Embryonic facial prominence (tissue), 1 donor: ENCODE results near the gene ZNF224.
"Not testable (repeated sequence)": the region's sequence is repeated elsewhere in the genome, so short reads cannot be mapped to it uniquely, and the experiment has no call there.

Experiments used
- DNase-seq: peaks from one replicate; pipeline ENCODE4 v3.0.0-alpha.2; 2016; ENCODE audit errors: extremely low spot score

The ZNF224 gene

DNA sequence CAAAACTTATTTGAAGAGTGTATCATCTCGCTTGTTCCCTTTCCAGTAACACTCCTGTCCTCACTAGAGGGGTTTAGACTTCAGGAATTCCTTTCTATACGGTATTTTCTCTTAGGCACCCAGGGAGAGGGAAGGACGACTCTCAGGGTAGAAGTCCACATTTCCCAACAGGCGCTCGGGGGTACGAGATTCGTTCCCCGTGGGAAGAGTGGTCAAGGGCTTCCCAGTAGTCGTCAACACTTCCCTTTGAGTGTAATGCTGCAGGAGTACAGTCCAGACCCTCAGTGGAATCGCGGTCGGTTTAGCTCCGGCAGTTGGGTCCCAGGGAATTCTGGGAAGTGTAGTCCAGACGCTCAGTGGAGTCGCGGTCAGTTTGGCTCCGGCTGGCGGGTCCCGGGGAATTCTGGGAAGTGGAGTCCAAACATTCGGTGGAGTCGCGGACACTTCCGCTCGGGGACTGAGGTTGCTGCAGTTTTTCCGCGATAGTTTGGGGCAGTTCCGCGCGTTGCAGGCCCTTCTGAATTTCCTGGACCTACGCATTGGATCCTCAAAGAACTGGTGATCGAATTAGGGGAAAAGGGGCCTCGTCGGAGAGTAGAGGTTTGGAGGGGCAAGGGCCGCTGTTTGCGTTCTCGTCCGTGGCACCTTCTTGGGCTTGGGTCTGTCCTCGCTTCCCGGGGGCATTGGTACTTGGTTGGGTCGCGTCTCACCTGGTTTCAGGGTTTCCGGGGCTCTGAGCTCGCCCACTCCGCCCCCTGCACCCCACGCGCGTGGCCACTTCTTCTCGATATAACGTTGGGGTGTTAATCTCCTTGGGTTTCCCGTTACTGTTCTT, at the start of gene ZNF224:
ZNF224 (plus strand) TSS at position 431 of the 835 bp plus-strand sequence. CDS start 3,513 bp downstream, outside the sequence.
- peak; percentile 88 for DNase-seq

DNA sequence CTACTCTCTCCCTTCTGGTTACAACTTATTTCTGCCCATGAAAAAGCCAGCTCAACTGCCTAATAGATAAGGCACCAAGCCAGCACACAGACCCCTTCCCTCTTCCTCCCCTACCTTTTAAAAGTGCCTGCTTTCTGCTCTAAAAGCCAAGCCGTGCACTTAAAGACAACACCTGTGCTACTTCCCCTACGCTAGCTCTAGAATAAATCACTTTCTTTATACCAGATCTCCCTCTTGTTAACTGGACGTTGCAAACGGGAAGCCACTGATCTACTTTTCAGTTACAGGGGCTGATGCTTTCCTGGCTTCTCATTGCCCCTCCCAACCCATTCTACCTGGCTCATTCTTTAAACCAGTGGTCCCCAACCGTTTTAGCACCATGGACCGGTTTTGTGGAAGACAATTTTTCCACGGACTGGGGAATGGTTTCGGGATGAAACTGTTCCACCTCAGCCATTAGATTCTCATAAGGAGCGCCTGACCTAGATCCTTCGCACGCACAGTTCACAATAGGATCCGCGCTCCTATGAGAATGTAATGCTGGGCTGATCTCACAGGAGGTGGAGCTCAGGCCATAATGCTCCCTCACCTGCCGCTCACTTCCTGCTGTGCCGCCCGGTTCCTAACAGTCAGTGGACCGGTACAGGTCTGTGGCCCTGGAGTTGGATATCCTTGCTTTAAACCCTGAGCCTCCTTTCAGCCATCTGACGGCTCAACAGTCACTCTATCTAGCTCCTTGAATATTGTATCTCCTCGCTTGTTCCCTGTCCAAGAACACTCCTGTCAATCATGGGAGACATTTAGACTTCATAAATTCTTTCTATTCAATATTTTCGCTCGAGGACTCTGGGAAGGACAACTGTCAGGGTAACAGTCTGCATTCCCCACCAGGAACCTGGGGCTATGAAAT, 43.2 kb upstream of the ZNF224 start:
- DNase-seq: no peak

DNA sequence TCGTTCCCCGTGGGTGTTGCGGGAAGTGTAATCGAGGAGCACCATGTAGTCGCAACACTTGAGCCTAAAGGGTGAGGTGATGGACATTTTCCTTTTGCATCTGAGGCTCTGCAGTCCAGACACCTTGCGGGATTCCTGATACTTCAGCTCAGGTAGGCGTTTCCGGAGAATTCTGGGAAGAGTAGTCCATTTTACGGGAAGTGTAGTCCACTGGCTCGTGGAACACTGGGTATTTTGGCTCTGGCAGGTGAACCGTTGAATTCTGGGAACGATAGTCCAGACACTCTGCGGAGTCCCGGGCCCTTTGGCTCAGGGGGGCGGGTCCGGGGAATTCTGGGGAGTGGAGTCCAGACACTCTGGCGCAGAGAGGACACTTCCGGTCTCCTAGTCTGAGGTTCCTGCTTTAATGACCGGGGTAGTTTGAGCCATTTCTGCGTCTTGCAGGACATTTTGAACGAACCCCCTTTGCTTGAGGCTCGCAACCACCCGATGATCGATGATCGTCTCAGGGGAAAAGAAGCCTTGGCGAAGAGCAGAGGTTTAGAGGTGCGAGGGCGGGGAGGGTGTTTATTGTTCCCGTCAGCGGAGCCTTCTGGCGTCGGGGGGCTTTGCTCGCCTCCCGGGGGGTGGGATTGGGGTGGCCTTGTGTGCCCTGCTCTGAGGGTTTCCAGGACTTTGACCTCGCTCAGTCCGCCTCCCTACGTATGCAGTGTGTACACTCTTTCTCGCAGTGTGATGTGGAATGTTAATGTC, 42.3 kb upstream of the ZNF224 start, which contains the start of gene ZNF223:
ZNF223 (plus strand) TSS at position 387 of the 753 bp plus-strand sequence. CDS start 3,141 bp downstream, outside the sequence.
- peak; percentile 93 for DNase-seq

DNA sequence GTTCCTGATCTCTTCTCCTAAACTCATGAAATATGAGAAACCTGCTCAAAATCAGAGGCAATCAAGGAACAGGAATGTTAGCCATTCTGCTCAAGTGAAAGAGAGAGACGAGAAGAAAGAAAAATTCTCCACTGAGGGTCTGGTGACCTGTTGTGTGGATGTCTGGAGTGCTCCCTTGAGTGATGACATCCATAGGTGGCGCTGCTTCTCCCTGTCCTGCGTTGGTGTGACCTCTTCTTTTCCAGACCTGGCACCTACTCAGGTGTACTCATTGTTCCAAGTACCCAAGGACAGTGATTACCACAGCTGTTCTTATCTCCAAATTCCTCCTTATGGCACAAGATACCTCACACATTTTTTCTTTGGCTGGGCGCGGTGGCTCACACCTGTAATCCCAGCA, 38.3 kb upstream of the ZNF224 start:
- no peak for DNase-seq

DNA sequence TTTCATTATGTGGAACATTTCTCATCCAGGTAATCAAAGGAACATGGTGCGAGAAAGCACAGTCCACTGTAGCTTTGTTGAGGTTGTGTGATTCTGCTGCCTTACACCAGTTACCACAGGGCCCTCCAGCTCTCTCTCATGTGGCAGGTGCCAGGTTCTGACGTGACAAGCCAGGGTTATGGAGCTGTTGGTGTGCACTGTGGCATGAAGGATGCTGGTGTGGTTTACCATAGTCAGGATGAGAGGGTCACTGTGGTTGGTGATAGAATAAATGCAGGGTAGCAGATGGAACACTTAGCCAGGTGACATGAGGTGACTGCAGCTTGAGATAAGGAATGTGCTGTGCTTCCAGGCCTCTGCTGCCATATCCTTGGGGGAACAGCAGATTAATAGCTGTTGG, 34.9 kb upstream of the ZNF224 start:
- DNase-seq: no peak

DNA sequence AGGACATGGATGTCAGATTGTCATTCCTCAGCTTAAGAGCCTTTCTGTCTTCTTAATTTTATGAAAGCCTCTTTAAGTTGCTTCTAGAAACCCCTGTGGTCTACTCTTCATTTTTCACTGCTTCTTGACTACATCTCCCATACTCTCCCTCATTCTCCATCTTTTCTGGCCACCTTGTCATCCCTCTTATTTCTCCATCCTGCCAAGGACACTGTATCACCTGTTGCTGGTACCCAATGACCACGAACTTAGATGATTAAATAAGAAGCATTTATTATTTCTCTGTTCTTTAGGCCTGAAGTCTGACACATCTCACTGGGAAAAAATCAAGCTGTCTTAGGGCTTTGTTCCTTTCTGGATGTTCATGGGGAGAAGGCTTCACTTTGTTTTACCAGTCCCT, 33.1 kb upstream of the ZNF224 start:
- DNase-seq: no peak

DNA sequence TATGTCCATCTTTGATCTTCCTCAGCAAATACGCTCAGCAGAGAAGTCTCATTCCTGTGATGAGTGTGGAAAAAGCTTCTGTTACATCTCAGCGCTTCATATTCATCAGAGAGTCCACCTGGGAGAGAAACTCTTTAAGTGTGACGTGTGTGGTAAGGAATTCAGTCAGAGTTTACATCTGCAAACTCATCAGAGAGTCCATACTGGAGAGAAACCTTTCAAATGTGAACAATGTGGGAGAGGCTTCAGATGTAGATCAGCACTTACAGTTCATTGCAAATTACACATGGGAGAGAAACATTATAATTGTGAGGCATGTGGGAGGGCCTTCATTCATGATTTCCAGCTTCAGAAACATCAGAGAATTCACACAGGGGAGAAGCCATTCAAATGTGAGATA, 27.9 kb upstream of the ZNF224 start:
- DNase-seq: no peak

DNA sequence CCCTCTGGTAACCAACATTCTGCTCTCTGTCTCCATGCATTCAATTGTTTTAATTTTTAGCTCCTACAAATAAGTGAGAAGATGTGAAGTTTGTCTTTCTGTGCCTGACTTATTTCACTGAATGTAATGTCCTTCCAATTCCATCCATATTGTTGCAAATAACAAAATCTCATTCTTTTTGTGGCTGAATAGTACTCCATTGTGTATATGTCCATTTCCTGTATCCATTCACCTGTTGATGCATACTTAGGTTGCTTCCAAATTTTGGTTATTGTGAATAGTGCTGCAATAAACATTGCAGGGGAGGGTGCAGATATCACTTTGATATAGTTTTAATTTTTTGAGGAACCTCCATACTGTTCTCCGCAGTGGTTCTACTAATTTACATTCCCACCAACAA, 24.7 kb upstream of the ZNF224 start:
- DNase-seq: no peak

DNA sequence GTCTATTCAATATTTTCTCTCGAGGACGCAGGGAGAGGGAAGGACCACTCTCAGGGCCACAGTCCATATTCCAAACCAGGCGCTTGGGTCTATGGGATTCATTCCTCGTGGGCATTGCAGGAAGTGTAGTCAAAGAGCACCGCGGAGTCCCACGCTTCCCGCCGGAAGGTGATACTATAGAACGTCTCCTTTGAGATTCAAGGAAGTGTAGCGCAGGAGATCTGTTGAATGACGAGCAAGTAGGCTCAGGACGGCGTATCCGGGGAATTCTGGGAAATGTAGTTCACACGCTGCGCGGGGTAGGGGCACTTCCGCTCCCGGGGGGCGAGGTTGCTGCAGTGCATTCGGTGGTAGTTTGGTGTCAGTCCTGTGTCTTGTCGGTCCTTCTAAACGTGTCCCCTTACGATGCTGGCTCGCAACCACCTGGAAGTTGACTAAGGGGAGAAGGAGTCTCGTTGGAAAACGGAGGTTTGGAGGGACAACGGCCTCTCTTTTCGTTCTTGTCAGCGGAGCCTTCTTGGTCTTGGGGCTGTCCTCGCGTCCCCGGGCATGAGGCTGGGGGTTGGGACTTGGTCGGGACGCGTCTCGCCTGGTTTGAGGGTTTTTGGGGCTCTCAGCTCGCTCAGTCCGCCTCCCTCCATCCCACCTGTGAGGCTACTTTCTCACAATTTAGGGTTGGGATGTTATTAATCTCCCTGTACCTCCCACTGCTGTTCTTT, 22.2 kb upstream of the ZNF224 start, which contains the start of gene ZNF284:
ZNF284 (plus strand) TSS at position 336 of the 719 bp plus-strand sequence. CDS start 4,231 bp downstream, outside the sequence.
- peak; percentile 81 for DNase-seq

DNA sequence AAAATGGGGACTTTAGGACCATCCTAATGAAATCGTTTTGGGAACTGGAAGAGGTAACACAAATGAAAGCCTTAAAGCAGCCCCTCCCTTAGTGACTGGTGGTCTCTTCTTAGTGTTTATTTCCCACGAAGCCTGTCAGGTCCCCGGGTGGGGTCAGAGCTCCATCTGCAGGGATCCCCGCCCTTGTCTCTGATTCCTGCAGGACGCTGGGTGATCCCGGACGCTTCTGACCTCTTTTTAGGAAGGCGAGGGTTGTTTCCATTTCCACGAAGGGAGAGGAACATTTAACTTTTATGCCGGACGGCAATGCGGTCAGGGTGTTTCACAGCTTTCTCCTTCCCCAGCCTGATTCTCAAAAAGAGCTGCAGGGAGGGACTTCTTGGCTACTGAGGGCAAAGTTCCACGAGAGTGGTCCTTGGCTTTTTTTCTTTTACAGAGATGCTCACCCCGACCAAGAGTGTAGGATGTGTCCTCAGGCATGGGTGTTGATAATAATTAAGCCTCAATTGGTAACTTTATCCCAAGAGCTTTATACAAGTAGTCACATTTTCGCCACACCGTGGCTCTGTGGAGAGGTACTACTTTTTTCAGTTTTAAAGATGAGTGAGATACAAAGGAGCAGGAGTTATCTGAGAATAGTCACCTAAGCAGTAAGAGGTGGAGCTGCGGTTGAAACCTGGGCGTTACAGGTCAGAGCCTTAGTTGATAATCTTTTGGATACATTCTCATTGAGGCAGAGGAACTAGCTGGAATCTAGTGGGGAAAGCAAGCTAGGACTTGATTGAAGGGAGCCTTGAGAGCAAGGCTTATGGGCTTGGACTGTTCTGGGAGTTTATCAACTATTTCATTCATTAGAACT, 21.4 kb upstream of the ZNF224 start:
- no peak for DNase-seq

DNA sequence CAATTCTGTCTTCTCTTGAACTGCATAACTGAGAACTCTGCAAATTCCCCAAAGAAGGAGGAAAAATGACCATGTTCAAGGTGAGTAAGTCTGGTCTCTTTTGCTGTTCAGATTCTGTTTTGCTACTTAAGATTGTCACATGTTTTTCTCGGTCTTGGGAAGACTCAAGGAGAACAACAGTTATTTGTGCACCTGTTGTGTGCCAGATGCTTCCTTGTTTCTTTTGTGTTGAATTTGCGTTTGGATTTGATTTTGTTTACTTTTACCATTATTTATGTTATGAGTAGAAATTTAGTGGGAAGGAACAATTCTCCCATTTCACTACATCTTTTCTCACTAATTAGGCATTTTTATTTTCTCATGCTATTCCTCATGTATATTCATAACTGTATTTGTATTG, 17.8 kb upstream of the ZNF224 start:
- no peak for DNase-seq

DNA sequence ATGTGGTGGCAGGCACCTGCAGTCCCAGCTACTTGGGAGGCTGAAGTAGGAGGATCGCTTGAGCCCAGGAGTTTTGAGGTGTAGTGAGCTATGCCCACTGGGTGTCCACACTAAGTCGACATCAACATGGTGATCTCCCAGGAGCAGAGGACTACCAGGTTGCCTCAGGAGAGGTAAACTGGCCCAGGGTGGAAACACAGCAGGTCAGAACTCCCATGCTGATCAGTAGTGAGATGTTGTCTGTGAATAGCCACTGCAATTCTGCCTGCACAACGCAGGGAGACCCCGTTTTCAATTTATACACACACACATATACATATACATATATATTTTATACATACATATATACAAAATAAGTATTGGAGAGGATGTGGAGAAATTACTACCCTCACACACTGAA, 2.1 kb upstream of the ZNF224 start:
- no peak for DNase-seq

DNA sequence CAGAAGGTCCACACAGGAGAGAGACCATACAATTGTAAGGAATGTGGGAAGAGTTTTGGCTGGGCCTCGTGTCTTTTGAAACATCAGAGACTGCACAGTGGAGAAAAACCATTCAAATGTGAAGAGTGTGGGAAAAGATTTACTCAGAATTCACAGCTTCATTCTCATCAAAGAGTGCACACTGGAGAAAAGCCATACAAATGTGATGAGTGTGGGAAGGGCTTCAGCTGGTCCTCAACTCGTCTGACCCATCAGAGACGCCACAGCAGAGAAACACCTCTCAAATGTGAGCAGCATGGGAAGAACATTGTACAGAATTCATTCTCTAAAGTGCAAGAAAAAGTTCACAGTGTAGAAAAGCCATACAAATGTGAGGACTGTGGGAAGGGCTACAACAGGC, 13.6 kb downstream of the ZNF224 start:
- no peak for DNase-seq

DNA sequence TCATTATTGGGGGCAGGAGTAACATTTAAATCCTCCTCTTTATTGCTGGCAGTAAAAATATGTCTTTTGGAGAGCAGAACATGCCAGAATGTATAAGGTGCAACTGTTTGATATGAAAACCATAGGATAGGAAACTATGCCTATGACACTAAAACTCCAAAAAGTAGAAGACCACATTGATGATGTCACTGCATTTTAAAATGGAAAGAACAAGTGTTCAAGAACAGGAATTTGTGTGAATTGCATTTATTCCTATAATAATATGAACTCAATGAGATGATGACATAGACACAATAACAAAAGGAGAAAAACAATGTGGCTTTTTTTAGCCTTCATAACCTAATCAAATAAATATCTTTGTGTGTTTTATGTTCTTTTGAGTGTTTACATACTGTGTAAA, 15.3 kb downstream of the ZNF224 start:
- DNase-seq: no peak

DNA sequence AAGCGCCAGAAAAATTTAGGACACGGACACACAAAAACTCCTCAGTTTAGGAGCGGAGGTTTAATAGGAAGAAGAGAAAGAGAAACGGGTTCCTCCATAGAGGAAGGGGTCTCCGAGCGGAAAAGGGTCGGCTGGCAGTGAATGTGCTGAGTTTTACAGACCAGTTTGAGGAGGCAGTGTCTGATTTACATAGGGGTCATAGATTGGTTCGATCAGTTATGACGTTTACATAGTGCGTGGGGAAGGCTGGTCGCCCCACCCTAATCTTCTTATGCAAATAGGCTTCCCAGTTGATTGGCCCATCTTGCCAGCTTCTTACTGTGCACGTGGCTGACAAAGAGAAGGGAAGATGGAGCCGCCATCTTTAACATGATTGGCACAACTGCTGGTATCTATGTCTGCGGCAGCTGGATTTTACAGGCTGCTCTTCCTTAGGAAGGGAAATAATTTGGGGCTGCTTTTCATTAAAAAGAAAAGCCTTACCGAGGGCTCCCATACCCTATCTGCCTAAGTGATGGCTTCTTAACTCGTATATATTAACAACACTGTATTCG, 17.8 kb downstream of the ZNF224 start:
- peak; percentile 67 for DNase-seq

DNA sequence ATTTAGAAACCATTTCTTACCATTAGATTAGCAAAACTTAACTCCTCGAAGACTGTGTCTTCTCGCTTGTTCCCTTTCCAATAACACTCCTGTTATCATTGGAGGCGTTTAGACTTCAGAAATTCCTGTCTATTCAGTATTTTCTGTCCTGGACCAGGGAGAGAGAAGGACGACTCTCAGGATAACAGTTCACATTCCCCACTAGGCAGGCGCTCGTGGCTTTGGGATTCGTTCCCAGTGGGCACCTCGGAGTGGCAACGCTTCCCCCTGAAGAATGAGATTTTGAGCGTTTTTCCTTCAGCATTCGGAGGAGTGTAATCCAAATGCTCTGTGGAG, 18.6 kb downstream of the ZNF224 start:
- DNase-seq: no peak

DNA sequence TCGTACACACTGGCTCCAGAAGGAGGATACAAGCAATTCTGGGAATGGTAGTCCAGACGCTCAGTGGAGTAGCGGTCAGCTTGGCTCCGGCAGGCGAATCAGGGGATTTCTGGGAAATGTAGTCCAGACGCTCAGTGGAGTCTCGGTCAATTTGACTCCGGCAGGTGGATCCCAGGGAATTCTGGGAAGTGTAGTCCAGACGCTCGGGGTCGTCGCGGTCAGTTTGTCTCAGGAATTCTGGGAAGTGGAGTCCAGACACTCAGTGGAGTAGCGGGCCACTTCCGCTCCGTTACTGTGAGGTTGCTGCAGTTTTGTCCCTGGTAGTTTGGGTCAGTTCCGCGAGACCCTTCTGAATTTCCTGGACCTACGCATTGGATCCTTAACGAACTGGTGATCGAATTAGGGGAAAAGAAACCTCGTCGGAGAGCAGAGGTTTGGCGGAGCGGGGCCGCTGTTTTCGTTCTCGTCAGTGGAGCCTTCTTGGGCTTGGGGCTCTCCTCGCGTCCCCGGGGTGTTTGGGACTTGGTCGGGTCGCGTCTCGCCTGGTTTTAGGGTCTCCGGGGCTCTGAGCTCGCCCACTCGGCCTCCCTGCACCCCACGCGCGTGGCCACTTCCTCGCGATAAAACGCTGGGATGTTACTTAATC, 19.1 kb downstream of the ZNF224 start, which contains the start of gene ZNF225:
ZNF225 (plus strand) TSS at position 262 of the 646 bp plus-strand sequence. CDS start 2,429 bp downstream, outside the sequence.
- DNase-seq: peak; percentile 96

DNA sequence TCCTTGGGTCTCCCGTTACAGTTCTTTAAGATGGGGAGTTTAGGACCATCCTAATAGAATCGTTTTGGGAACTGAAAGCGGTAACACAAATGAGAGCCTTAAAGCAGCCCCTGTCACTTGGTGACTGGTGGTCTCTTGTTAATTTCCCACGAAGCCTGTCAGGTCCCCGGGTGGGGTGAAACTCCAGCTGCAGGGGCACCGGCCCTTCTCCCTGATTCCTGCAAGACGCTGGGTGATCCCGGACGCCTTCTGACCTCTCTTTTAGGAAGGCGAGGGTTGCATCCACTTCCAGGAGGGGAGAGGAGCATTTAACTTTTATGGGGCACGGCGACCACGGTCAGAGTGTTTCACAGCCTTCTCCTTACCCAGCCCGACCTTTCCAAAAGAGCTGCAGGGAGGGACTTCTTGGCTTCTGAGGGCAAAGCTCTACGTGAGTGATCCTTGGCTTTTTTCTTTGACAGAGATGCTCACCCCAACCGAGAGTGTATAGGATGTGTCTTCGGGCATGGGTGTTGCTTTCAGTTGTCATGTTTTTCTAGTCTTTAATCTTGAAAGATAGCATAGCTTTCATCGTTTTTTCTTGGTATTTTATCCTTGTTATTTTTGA, 19.7 kb downstream of the ZNF224 start:
- no peak for DNase-seq

DNA sequence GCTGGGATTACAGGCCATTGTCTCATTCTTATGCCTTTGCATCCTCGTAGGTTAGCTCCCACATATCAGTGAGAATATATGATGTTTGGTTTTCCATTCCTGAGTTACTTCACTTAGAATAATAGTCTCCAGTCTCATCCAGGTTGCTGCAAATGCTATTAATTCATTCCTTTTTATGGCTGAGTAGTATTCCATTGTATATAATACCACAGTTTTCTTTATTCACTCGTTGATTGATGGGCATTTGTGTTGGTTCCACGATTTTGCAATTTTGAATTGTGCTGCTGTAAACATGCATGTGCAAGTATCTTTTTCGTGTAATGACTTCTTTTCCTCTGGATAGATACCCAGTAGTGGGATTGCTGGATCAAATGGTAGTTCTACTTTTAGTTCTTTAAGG, 27.0 kb downstream of the ZNF224 start:
- DNase-seq: not testable (repeated sequence)
